Measurements from ENCODE around the gene TRMT2A.

The TRMT2A gene

GRCh38 chr22:20101638-20102037, 15.4 kb downstream of the TRMT2A start:
- Mint-ChIP-seq H3K4me3 (no peak overlapping the region), H3K36me3 (ENCODE audit: low read depth) (peaks cover 76% of the 10 kb centered on the region), H3K9me3 (peaks cover 6% of the 10 kb centered on the region), H3K4me1 (peaks cover 7% of the 10 kb centered on the region), H3K27me3 (ENCODE audit: low read depth) (no peaks in the 10 kb centered on the region), H3K27ac (no peak overlapping the region)
- no peak for TF ChIP-seq CTCF (IDR thresholded peaks at IDR 0.05; ENCODE audit: unreplicated experiment in 3 of 3)

GRCh38 chr22:20099099-20099711, 17.8 kb downstream of the TRMT2A start:
- Mint-ChIP-seq H3K36me3 (ENCODE audit: low read depth) (peaks cover 89% of the 10 kb centered on the region), H3K9me3 (peaks cover 17% of the 10 kb centered on the region), H3K27me3 (ENCODE audit: low read depth) (no peaks in the 10 kb centered on the region), H3K27ac (no peak overlapping the region), H3K4me1 (peaks cover 7% of the 10 kb centered on the region), H3K4me3 (no peak overlapping the region)
- no peak for TF ChIP-seq CTCF (IDR thresholded peaks at IDR 0.05; ENCODE audit: unreplicated experiment in 3 of 3)

- Mint-ChIP-seq H3K27ac (no peak overlapping the region), H3K27me3 (ENCODE audit: low read depth) (no peaks in the 10 kb centered on the region), H3K4me1 (no peaks in the 10 kb centered on the region), H3K9me3 (peaks cover 17% of the 10 kb centered on the region), H3K36me3 (ENCODE audit: low read depth) (peaks cover 95% of the 10 kb centered on the region), H3K4me3 (no peak overlapping the region)
- no peak for TF ChIP-seq CTCF (IDR thresholded peaks at IDR 0.05; ENCODE audit: unreplicated experiment in 3 of 3)
Measured at GRCh38 chr22:20096574-20097420, 20.2 kb downstream of the TRMT2A start.

GRCh38 chr22:20095521-20095920, 21.5 kb downstream of the TRMT2A start:
- H3K9me3 Mint-ChIP-seq, result peaks cover 17% of the 10 kb centered on the region
- H3K27me3 Mint-ChIP-seq (ENCODE audit: low read depth), result no peaks in the 10 kb centered on the region
- TF ChIP-seq CTCF (IDR thresholded peaks at IDR 0.05; ENCODE audit: unreplicated experiment in 3 of 3), result no peak
- H3K36me3 Mint-ChIP-seq (ENCODE audit: low read depth), result peaks cover 99% of the 10 kb centered on the region
- H3K4me3 Mint-ChIP-seq, result no peak overlapping the region
- no peak overlapping the region for H3K27ac Mint-ChIP-seq
- H3K4me1 Mint-ChIP-seq, result no peaks in the 10 kb centered on the region

GRCh38 chr22:20094197-20094807, 22.7 kb downstream of the TRMT2A start:
- Mint-ChIP-seq H3K27me3 (ENCODE audit: low read depth) (no peaks in the 10 kb centered on the region), H3K4me3 (no peak overlapping the region), H3K36me3 (ENCODE audit: low read depth) (peaks cover 97% of the 10 kb centered on the region), H3K9me3 (peaks cover 17% of the 10 kb centered on the region), H3K27ac (no peak overlapping the region), H3K4me1 (no peaks in the 10 kb centered on the region)
- no peak for TF ChIP-seq CTCF (IDR thresholded peaks at IDR 0.05; ENCODE audit: unreplicated experiment in 3 of 3)

Measured in nephron (organoid).